BLaER1 treated with 17β-estradiol and CSF1 and Interleukin-3, amounts not matched to agents 10 nM and 100 nM (cell line): ENCODE data around the gene DGCR6L.
"Not testable (repeated sequence)": the region's sequence is repeated elsewhere in the genome, so short reads cannot be mapped to it uniquely, and the experiment has no call there.

Experiments used
- H3K27ac ChIP-seq, 11 experiments: shearing (Covaris generic); formaldehyde crosslinking; 2 replicates each; pipeline ENCODE4 v1.8.1; 2022
- H3K27me3 ChIP-seq, 11 experiments: shearing (Covaris generic); formaldehyde crosslinking; 2 replicates each; pipeline ENCODE4 v1.8.1; 2022
- H3K36me3 ChIP-seq, 11 experiments: shearing (Covaris generic); formaldehyde crosslinking; 2 replicates each; pipeline ENCODE4 v1.8.1; 2022
- H3K4me1 ChIP-seq, 10 experiments: shearing (Covaris generic); formaldehyde crosslinking; 2 replicates each; pipeline ENCODE4 v1.8.1; 2022
- H3K4me2 ChIP-seq, 11 experiments: shearing (Covaris generic); formaldehyde crosslinking; 2 replicates each; pipeline ENCODE4 v1.8.1; 2022
- H3K4me3 ChIP-seq, 10 experiments: shearing (Covaris generic); formaldehyde crosslinking; 2 replicates each; pipeline ENCODE4 v1.8.1; 2022
- H3K9ac ChIP-seq, 11 experiments: shearing (Covaris generic); formaldehyde crosslinking; 2 replicates each; pipeline ENCODE4 v1.8.1; 2022
- H3K9me3 ChIP-seq, 11 experiments: shearing (Covaris generic); formaldehyde crosslinking; replicated peaks in 1 of 11; 2 replicates each; pipeline ENCODE4 v1.8.1; 2022
- H4K20me1 ChIP-seq, 11 experiments: shearing (Covaris generic); formaldehyde crosslinking; 2 replicates each; pipeline ENCODE4 v1.8.1; 2022
- Cebpa-rat ChIP-seq, 11 experiments: shearing (Covaris generic); IDR thresholded peaks; 2 replicates each; pipeline ENCODE4 v1.8.1; 2022

DGCR6L gene

GRCh38 chr22:20282901-20283673 is 36.8 kb downstream of the DGCR6L start:
- H3K27ac ChIP-seq = no peak overlapping the region
- H3K27me3 ChIP-seq = no peaks in the 10 kb centered on the region
- no peaks in the 10 kb centered on the region for H3K36me3 ChIP-seq
- H3K4me3 ChIP-seq = no peak overlapping the region
- no peaks in the 10 kb centered on the region for H3K9me3 ChIP-seq
- H3K4me2 ChIP-seq = peak overlapping the region in 9 of 11 experiments; percentile 24 to 88 (median 73); a peak in 14 of 22 replicates
- H3K9ac ChIP-seq = no peak overlapping the region
- H3K4me1 ChIP-seq = peaks cover 0 to 87% (median 62%) of the 10 kb centered on the region in 10 experiments; a peak in 17 of 20 replicates
- no peak for TF ChIP-seq Cebpa-rat (IDR thresholded peaks at IDR 0.05)
- no peaks in the 10 kb centered on the region for H4K20me1 ChIP-seq

GRCh38 chr22:20281891-20282290 is 38.0 kb downstream of the DGCR6L start:
- Histone ChIP-seq H4K20me1 (no peaks in the 10 kb centered on the region), H3K4me2 (peak overlapping the region in 1 of 11 experiments; percentile 29; a peak in 1 of 22 replicates), H3K36me3 (no peaks in the 10 kb centered on the region), H3K27ac (no peak overlapping the region), H3K27me3 (no peaks in the 10 kb centered on the region), H3K9ac (no peak overlapping the region), H3K4me3 (no peak overlapping the region), H3K4me1 (peaks cover 0 to 84% (median 57%) of the 10 kb centered on the region in 10 experiments; a peak in 17 of 20 replicates), H3K9me3 (no peaks in the 10 kb centered on the region)
- no peak for TF ChIP-seq Cebpa-rat (IDR thresholded peaks at IDR 0.05)

DNA sequence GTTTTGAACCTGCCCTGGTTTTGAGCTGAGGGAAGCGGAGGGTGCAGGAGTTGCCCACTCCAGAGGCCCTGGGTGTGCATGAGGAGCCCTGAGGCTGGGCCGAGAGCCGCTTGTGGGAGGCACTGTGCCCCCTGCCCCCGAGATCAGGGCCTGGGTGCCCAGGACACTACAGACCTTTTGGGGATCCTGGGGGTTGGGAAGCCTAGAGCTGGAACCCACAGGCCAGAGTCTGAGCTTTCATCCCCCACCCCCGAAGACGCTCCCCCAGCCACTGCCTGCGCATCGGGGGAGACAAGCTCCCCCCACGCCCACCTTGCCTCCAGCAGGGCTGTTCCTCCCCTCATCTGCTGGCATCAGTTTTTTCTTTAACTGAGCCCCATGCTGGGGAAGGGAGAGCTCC is 38.4 kb downstream of the DGCR6L start:
- H3K36me3 ChIP-seq, H3K9ac ChIP-seq, H3K27me3 ChIP-seq, H3K4me3 ChIP-seq, H3K27ac ChIP-seq, H3K9me3 ChIP-seq, H4K20me1 ChIP-seq: not testable (repeated sequence)
- Histone ChIP-seq H3K4me1 (peaks cover 0 to 83% (median 56%) of the 10 kb centered on the region in 10 experiments; a peak in 17 of 20 replicates), H3K4me2 (0 out of 22 replicates have a peak overlapping the region, but pooled peaks of 1 of the 11 experiments have one; percentile 29)

- H3K4me3 ChIP-seq = no peak overlapping the region
- no peaks in the 10 kb centered on the region for H3K9me3 ChIP-seq
- H3K9ac ChIP-seq = no peak overlapping the region
- no peaks in the 10 kb centered on the region for H3K36me3 ChIP-seq
- no peak for TF ChIP-seq Cebpa-rat (IDR thresholded peaks at IDR 0.05)
- H3K4me1 ChIP-seq = peaks cover 0 to 83% (median 56%) of the 10 kb centered on the region in 10 experiments; a peak in 17 of 20 replicates
- H3K27ac ChIP-seq = no peak overlapping the region
- H3K4me2 ChIP-seq = no peak overlapping the region
- no peaks in the 10 kb centered on the region for H4K20me1 ChIP-seq
- H3K27me3 ChIP-seq = no peaks in the 10 kb centered on the region
Measured at GRCh38 chr22:20280866-20281265, 39.0 kb downstream of the DGCR6L start.

DNA sequence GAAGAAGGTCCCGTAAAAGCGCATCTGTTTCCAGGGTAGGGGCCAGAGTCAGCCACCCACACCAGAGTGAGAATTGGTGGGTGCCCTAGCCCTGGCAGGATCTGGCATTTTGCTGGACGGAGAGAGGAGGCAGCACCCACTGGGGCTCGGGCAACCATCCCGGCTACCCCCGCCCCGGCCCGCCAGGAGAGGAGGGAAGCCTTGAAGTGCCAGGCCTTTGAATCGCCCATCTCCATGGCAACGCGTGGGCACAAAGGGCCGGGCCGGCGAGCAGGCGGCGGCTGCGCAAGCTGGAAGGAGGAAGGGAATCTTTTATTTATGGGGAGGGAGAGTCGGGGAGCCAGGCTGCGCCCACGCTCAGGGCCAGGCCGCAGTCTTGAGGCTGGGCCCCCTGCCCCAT is 39.7 kb downstream of the DGCR6L start:
- H3K4me2 ChIP-seq, H3K27me3 ChIP-seq, H3K9me3 ChIP-seq, H3K36me3 ChIP-seq, H3K27ac ChIP-seq, H3K4me3 ChIP-seq, H3K9ac ChIP-seq, H4K20me1 ChIP-seq: not testable (repeated sequence)
- peaks cover 0 to 83% (median 57%) of the 10 kb centered on the region in 10 experiments; a peak in 17 of 20 replicates for H3K4me1 ChIP-seq

DNA sequence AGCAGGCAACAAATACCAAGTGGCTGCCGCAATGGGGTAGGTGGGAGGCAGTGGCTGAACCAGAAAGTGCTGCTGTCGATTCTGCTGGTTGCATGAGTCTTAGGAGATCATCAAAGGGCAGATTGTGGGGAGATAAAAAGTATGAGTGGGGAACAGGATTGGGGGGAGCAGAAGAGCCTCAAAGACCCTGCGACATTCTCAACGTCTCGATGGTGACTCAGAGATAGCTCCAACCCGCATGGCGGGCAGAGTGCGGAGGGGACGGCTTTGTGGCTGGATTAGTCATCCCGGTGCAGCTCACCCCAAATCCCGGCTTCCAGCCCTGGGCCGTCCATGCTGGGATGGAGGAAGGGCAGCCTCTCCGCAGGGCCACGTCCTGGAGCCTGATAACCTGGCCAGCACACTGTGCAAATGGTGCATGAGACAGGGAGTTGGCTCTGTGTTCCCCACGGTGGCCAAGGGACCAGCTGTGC is 40.2 kb downstream of the DGCR6L start:
- H3K4me2 ChIP-seq = peak overlapping the region in 2 of 11 experiments; percentile 51 to 68; a peak in 3 of 22 replicates
- no peaks in the 10 kb centered on the region for H4K20me1 ChIP-seq
- TF ChIP-seq Cebpa-rat (IDR thresholded peaks at IDR 0.05) = no peak
- no peaks in the 10 kb centered on the region for H3K9me3 ChIP-seq
- no peaks in the 10 kb centered on the region for H3K27me3 ChIP-seq
- no peaks in the 10 kb centered on the region for H3K36me3 ChIP-seq
- H3K4me3 ChIP-seq = no peak overlapping the region
- no peak overlapping the region for H3K27ac ChIP-seq
- H3K4me1 ChIP-seq = peaks cover 0 to 81% (median 53%) of the 10 kb centered on the region in 10 experiments; a peak in 17 of 20 replicates
- H3K9ac ChIP-seq = no peak overlapping the region

- not testable (repeated sequence) for H3K9ac ChIP-seq, H3K27me3 ChIP-seq, H3K27ac ChIP-seq, H4K20me1 ChIP-seq, H3K9me3 ChIP-seq, H3K36me3 ChIP-seq, H3K4me3 ChIP-seq
- Histone ChIP-seq H3K4me2 (peak overlapping the region in 7 of 11 experiments; percentile 39 to 68 (median 51); a peak in 12 of 22 replicates), H3K4me1 (peaks cover 0 to 81% (median 53%) of the 10 kb centered on the region in 10 experiments; a peak in 17 of 20 replicates)
Measured at GRCh38 chr22:20278726-20279490, 41.0 kb downstream of the DGCR6L start.

- not testable (repeated sequence) for H3K9me3 ChIP-seq, H4K20me1 ChIP-seq, H3K27ac ChIP-seq, H3K27me3 ChIP-seq, H3K36me3 ChIP-seq, H3K4me3 ChIP-seq
- Histone ChIP-seq H3K4me2 (peak overlapping the region in 7 of 11 experiments; percentile 39 to 68 (median 51); a peak in 12 of 22 replicates), H3K9ac (peak overlapping the region in 2 of 11 experiments; percentile 9 to 11; a peak in 1 of 22 replicates), H3K4me1 (peaks cover 8 to 81% (median 54%) of the 10 kb centered on the region in 10 experiments)
Measured at GRCh38 chr22:20277936-20278635, 41.8 kb downstream of the DGCR6L start.

GRCh38 chr22:20276468-20276867 is 43.4 kb downstream of the DGCR6L start:
- Histone ChIP-seq H3K4me3 (no peak overlapping the region), H4K20me1 (no peaks in the 10 kb centered on the region), H3K9me3 (no peaks in the 10 kb centered on the region), H3K27ac (0 out of 22 replicates have a peak overlapping the region, but pooled peaks of 1 of the 11 experiments have one; percentile 14), H3K4me2 (peak overlapping the region in 8 of 11 experiments; percentile 9 to 55 (median 40); a peak in 14 of 22 replicates), H3K36me3 (no peaks in the 10 kb centered on the region), H3K4me1 (peaks cover 24 to 81% (median 65%) of the 10 kb centered on the region in 10 experiments), H3K27me3 (no peaks in the 10 kb centered on the region), H3K9ac (peak overlapping the region in 3 of 11 experiments; percentile 9 to 22 (median 16); a peak in 1 of 22 replicates)
- TF ChIP-seq Cebpa-rat (IDR thresholded peaks at IDR 0.05) = no peak
